K562 (cell line): ENCODE measurements around the gene ARHGAP12. TPM values are rescaled to one million over a fixed set of nuclear protein-coding genes. Genes with fewer than 3 reads are reported as not detected.

ENCODE experiments used
- KAT7 ChIP-seq: sonication (generic); formaldehyde crosslinking; IDR thresholded peaks from 2 replicates; pipeline ENCODE4 v1.8.0; 2022; ENCODE audit warnings: missing genetic modification reagents, mild to moderate bottlenecking, borderline replicate concordance
- NFE2 ChIP-seq: IDR thresholded peaks from 2 replicates; pipeline ENCODE4 v1.6.1; 2014; ENCODE audit warnings: antibody characterized with exemption, low read depth
- NFXL1 ChIP-seq: fragments of 450-650 bp; formaldehyde crosslinking; IDR thresholded peaks from 2 replicates; pipeline ENCODE4 v1.4.0; 2021; ENCODE audit warnings: mild to moderate bottlenecking
- TRIM24 ChIP-seq, 2 experiments: fragments of 450-650 bp; IDR thresholded peaks; 2 replicates each; pipeline ENCODE4 v1.6.1; 2016
- YY1 ChIP-seq, 3 experiments: IDR thresholded peaks; 2 replicates each; pipeline ENCODE4 v1.6.1; 2011; ENCODE audit warnings: low read length in 2 of 3, mild to moderate bottlenecking in 2 of 3, moderate library complexity in 2 of 3, borderline replicate concordance in 1 of 3, control low read depth in 1 of 3, low read depth in 1 of 3; ENCODE audit not compliant: insufficient read depth in 3 of 3, insufficient replicate concordance in 2 of 3, control insufficient read depth in 1 of 3, insufficient read length in 1 of 3; ENCODE audit errors: extremely low read depth in 1 of 3
- ZC3H4 ChIP-seq: sonication (generic); formaldehyde crosslinking; IDR thresholded peaks from 2 replicates; pipeline ENCODE4 v1.9.0; 2021; ENCODE audit warnings: missing genetic modification reagents, borderline replicate concordance
- polyA plus RNA-seq, 8 experiments: library from polyadenylated mRNA; depleted of rRNA in 4 of 8; stranded (reverse) in 5 of 8; unstranded in 3 of 8; fragments of >200 nt; fragmentation: Nextera tagmentation in 2 of 8; fragmentation: Illumina TruSeq in 1 of 8; extraction: Ambion mirVana in 2 of 8; extraction: Trizol in 1 of 8; gene quantifications; 2 replicates each; pipeline versions ENCODE4 v1.2.1 to v1.2.3, GENCODE V29; 2011 to 2014; ENCODE audit warnings: inconsistent platforms in 1 of 8, missing spikeins in 1 of 8
- total RNA-seq, 7 experiments: library from RNA; depleted of rRNA in 6 of 7; stranded (reverse); fragments of >200 nt in 6 of 7; fragmentation: Illumina TruSeq in 2 of 7; extraction: Trizol in 2 of 7; gene quantifications; 2 replicates each; pipeline versions ENCODE4 v1.2.1 to v1.2.3, GENCODE V29; 2011 to 2021; ENCODE audit warnings: low replicate concordance in 1 of 7
- TF ChIP-seq, protein P1 (sequence below), 2 experiments: fragments of 450-650 bp; formaldehyde crosslinking in 1 of 2; IDR thresholded peaks; 2 replicates each; pipeline versions ENCODE4 v1.4.0 to v1.6.1; 2014 to 2020; ENCODE audit warnings: mild to moderate bottlenecking in 2 of 2, borderline replicate concordance in 1 of 2, low read depth in 1 of 2
- TF ChIP-seq, protein P2 (sequence below): sonication (generic); formaldehyde crosslinking; IDR thresholded peaks from 2 replicates; pipeline ENCODE4 v1.8.0; 2022; ENCODE audit warnings: mild to moderate bottlenecking, missing genetic modification reagents, borderline replicate concordance
- TF ChIP-seq, protein P3 (sequence below): fragments of 250-450 bp; sonication (Bioruptor Pico); IDR thresholded peaks from 2 replicates; pipeline ENCODE4 v1.4.0; 2020

Gene ARHGAP12
- total and polyA plus RNA-seq, 9 of the 15 experiments (the other 6 are each of a cell fraction or from before 2014, with no cell fraction given) = 4.4 to 18.7 (median 10.1) TPM

GRCh38 chr10:31947144-31947926 lies 18.7 kb upstream of the ARHGAP12 start (continued):
- TF ChIP-seq, protein P1, sequence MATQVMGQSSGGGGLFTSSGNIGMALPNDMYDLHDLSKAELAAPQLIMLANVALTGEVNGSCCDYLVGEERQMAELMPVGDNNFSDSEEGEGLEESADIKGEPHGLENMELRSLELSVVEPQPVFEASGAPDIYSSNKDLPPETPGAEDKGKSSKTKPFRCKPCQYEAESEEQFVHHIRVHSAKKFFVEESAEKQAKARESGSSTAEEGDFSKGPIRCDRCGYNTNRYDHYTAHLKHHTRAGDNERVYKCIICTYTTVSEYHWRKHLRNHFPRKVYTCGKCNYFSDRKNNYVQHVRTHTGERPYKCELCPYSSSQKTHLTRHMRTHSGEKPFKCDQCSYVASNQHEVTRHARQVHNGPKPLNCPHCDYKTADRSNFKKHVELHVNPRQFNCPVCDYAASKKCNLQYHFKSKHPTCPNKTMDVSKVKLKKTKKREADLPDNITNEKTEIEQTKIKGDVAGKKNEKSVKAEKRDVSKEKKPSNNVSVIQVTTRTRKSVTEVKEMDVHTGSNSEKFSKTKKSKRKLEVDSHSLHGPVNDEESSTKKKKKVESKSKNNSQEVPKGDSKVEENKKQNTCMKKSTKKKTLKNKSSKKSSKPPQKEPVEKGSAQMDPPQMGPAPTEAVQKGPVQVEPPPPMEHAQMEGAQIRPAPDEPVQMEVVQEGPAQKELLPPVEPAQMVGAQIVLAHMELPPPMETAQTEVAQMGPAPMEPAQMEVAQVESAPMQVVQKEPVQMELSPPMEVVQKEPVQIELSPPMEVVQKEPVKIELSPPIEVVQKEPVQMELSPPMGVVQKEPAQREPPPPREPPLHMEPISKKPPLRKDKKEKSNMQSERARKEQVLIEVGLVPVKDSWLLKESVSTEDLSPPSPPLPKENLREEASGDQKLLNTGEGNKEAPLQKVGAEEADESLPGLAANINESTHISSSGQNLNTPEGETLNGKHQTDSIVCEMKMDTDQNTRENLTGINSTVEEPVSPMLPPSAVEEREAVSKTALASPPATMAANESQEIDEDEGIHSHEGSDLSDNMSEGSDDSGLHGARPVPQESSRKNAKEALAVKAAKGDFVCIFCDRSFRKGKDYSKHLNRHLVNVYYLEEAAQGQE (IDR thresholded peaks at IDR 0.05; ENCODE audit: borderline replicate concordance) = peak; percentile 80
- TF ChIP-seq, protein P1 (CRISPR knock-in tag; IDR thresholded peaks at IDR 0.05; ENCODE audit: low read depth) = no peak
- TF ChIP-seq, protein P2, sequence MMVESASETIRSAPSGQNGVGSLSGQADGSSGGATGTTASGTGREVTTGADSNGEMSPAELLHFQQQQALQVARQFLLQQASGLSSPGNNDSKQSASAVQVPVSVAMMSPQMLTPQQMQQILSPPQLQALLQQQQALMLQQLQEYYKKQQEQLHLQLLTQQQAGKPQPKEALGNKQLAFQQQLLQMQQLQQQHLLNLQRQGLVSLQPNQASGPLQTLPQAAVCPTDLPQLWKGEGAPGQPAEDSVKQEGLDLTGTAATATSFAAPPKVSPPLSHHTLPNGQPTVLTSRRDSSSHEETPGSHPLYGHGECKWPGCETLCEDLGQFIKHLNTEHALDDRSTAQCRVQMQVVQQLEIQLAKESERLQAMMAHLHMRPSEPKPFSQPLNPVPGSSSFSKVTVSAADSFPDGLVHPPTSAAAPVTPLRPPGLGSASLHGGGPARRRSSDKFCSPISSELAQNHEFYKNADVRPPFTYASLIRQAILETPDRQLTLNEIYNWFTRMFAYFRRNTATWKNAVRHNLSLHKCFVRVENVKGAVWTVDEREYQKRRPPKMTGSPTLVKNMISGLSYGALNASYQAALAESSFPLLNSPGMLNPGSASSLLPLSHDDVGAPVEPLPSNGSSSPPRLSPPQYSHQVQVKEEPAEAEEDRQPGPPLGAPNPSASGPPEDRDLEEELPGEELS (CRISPR knock-in tag) = no peak
- TF ChIP-seq KAT7 (CRISPR knock-in tag) (no peak), ZC3H4 (CRISPR knock-in tag) (no peak), NFXL1 (no peak), TRIM24 (IDR thresholded peaks at IDR 0.05) (no peak; a peak in 1 of 4 replicates), YY1 (IDR thresholded peaks at IDR 0.05; ENCODE audit: borderline replicate concordance in 1 of 3, control insufficient read depth in 1 of 3, extremely low read depth in 1 of 3, insufficient read depth in 3 of 3, insufficient read length in 1 of 3, insufficient replicate concordance in 2 of 3, low read depth in 1 of 3, low read length in 2 of 3) (peak in 1 of 3 experiments; percentile 62), NFE2 (peak; percentile 37; the same call in 1 of the 2 replicates)
- TF ChIP-seq, protein P3, sequence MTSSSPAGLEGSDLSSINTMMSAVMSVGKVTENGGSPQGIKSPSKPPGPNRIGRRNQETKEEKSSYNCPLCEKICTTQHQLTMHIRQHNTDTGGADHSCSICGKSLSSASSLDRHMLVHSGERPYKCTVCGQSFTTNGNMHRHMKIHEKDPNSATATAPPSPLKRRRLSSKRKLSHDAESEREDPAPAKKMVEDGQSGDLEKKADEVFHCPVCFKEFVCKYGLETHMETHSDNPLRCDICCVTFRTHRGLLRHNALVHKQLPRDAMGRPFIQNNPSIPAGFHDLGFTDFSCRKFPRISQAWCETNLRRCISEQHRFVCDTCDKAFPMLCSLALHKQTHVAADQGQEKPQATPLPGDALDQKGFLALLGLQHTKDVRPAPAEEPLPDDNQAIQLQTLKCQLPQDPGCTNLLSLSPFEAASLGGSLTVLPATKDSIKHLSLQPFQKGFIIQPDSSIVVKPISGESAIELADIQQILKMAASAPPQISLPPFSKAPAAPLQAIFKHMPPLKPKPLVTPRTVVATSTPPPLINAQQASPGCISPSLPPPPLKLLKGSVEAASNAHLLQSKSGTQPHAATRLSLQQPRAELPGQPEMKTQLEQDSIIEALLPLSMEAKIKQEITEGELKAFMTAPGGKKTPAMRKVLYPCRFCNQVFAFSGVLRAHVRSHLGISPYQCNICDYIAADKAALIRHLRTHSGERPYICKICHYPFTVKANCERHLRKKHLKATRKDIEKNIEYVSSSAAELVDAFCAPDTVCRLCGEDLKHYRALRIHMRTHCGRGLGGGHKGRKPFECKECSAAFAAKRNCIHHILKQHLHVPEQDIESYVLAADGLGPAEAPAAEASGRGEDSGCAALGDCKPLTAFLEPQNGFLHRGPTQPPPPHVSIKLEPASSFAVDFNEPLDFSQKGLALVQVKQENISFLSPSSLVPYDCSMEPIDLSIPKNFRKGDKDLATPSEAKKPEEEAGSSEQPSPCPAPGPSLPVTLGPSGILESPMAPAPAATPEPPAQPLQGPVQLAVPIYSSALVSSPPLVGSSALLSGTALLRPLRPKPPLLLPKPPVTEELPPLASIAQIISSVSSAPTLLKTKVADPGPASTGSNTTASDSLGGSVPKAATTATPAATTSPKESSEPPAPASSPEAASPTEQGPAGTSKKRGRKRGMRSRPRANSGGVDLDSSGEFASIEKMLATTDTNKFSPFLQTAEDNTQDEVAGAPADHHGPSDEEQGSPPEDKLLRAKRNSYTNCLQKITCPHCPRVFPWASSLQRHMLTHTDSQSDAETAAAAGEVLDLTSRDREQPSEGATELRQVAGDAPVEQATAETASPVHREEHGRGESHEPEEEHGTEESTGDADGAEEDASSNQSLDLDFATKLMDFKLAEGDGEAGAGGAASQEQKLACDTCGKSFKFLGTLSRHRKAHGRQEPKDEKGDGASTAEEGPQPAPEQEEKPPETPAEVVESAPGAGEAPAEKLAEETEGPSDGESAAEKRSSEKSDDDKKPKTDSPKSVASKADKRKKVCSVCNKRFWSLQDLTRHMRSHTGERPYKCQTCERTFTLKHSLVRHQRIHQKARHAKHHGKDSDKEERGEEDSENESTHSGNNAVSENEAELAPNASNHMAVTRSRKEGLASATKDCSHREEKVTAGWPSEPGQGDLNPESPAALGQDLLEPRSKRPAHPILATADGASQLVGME (CRISPR knock-in tag) = no peak
